HepG2 (cell line): ENCODE results near the gene SUOX. TPM values are rescaled to one million over a fixed set of nuclear protein-coding genes. Genes with fewer than 3 reads are reported as not detected.

Experiments
- CBX2 ChIP-seq, 2 experiments: fragments of 200-600 bp in 1 of 2; sonication (generic); formaldehyde crosslinking in 1 of 2; IDR thresholded peaks; 2 replicates each; pipeline versions ENCODE4 v1.7.0 to v1.8.1; 2018 to 2022; ENCODE audit warnings: low read depth in 2 of 2, low read length in 1 of 2, mild to moderate bottlenecking in 1 of 2, missing genetic modification reagents in 1 of 2
- GABPA ChIP-seq, 2 experiments: IDR thresholded peaks; 2 replicates each; pipeline ENCODE4 v1.6.1; 2011 to 2016; ENCODE audit warnings: low read depth in 2 of 2, low read length in 1 of 2, missing biosample characterization in 1 of 2, missing genetic modification characterization in 1 of 2
- HINFP ChIP-seq: sonication (generic); formaldehyde crosslinking; IDR thresholded peaks from 2 replicates; pipeline ENCODE4 v1.4.0; 2020; ENCODE audit warnings: low read depth, mild to moderate bottlenecking, missing genetic modification reagents
- JDP2 ChIP-seq: sonication (generic); formaldehyde crosslinking; IDR thresholded peaks from 2 replicates; pipeline ENCODE4 v1.8.1; 2022; ENCODE audit warnings: missing genetic modification reagents, borderline replicate concordance
- NFE2L1 ChIP-seq: sonication (generic); formaldehyde crosslinking; IDR thresholded peaks from 2 replicates; pipeline ENCODE4 v1.4.0; 2020; ENCODE audit warnings: missing genetic modification reagents, mild to moderate bottlenecking, borderline replicate concordance
- RFXAP ChIP-seq: sonication (generic); formaldehyde crosslinking; IDR thresholded peaks from 2 replicates; pipeline ENCODE4 v1.4.0; 2020; ENCODE audit warnings: missing genetic modification reagents, borderline replicate concordance
- SMYD3 ChIP-seq: sonication (generic); formaldehyde crosslinking; IDR thresholded peaks from 2 replicates; pipeline ENCODE4 v1.8.1; 2023; ENCODE audit warnings: mild to moderate bottlenecking, missing genetic modification reagents
- TBL1XR1 ChIP-seq: fragments of 150-350 bp; IDR thresholded peaks from 2 replicates; pipeline ENCODE4 v1.6.1; 2014; ENCODE audit warnings: borderline replicate concordance, low read length; ENCODE audit not compliant: partially characterized antibody
- YEATS2 ChIP-seq: sonication (generic); formaldehyde crosslinking; IDR thresholded peaks from 2 replicates; pipeline ENCODE4 v1.4.0; 2020; ENCODE audit warnings: missing genetic modification reagents, borderline replicate concordance
- ZKSCAN8 ChIP-seq: IDR thresholded peaks from 2 replicates; pipeline ENCODE4 v1.6.1; 2016; ENCODE audit warnings: borderline replicate concordance, missing genetic modification reagents, missing compliant biosample characterization
- ZNF34 ChIP-seq: sonication (generic); formaldehyde crosslinking; IDR thresholded peaks from 2 replicates; pipeline ENCODE4 v1.4.0; 2020; ENCODE audit warnings: mild to moderate bottlenecking, missing genetic modification reagents, borderline replicate concordance
- ZNF549 ChIP-seq: sonication (generic); formaldehyde crosslinking; IDR thresholded peaks from 2 replicates; pipeline ENCODE4 v1.5.0; 2020; ENCODE audit warnings: missing genetic modification reagents
- ZNF569 ChIP-seq: sonication (generic); formaldehyde crosslinking; IDR thresholded peaks from 2 replicates; pipeline ENCODE4 v1.5.0; 2020; ENCODE audit warnings: mild to moderate bottlenecking, missing genetic modification reagents, moderate library complexity, borderline replicate concordance
- ZNF660 ChIP-seq: sonication (generic); formaldehyde crosslinking; IDR thresholded peaks from 2 replicates; pipeline ENCODE4 v1.5.1; 2020; ENCODE audit warnings: mild to moderate bottlenecking, low read depth, missing genetic modification reagents, borderline replicate concordance
- ZNF709 ChIP-seq: sonication (generic); formaldehyde crosslinking; IDR thresholded peaks from 2 replicates; pipeline ENCODE4 v1.5.0; 2020; ENCODE audit warnings: mild to moderate bottlenecking, missing genetic modification reagents
- polyA plus RNA-seq, 8 experiments: library from polyadenylated mRNA; depleted of rRNA in 3 of 8; stranded (reverse) in 7 of 8; unstranded in 1 of 8; fragments of >200 nt; fragmentation: Illumina TruSeq in 4 of 8; extraction: Trizol in 4 of 8; gene quantifications; 2 replicates each; pipeline versions ENCODE4 v1.2.1 to v1.2.3, GENCODE V29; 2011 to 2016; ENCODE audit warnings: low read depth in 4 of 8, missing spikeins in 1 of 8, mixed read lengths in 1 of 8; ENCODE audit not compliant: insufficient read depth in 1 of 8
- total RNA-seq, 5 experiments: library from RNA; depleted of rRNA; stranded (reverse); fragments of >200 nt; fragmentation: Illumina TruSeq; extraction: Trizol; gene quantifications; 2 replicates each; pipeline ENCODE4 v1.2.3, GENCODE V29; 2016; ENCODE audit warnings: low read depth in 1 of 5
- TF ChIP-seq, protein P1 (sequence below): sonication (generic); formaldehyde crosslinking; IDR thresholded peaks from 2 replicates; pipeline ENCODE4 v1.4.0; 2020; ENCODE audit warnings: missing genetic modification reagents, low read depth, mild to moderate bottlenecking, borderline replicate concordance
- TF ChIP-seq, protein P2 (sequence below), 2 experiments: fragments of 450-650 bp in 1 of 2; sonication (generic) in 1 of 2; formaldehyde crosslinking; IDR thresholded peaks; 2 replicates each; pipeline versions ENCODE4 v1.5.0 to v1.8.0; 2020 to 2022; ENCODE audit warnings: mild to moderate bottlenecking in 1 of 2, missing genetic modification reagents in 1 of 2
- TF ChIP-seq, protein P3 (sequence below): sonication (generic); formaldehyde crosslinking; IDR thresholded peaks from 2 replicates; pipeline ENCODE4 v1.4.0; 2020; ENCODE audit warnings: mild to moderate bottlenecking, missing genetic modification reagents, borderline replicate concordance

The SUOX gene
- total and polyA plus RNA-seq, 2 of the 13 experiments (the other 11 are each of a cell fraction or from before 2014, with no cell fraction given): 23.9 to 25.9 TPM

GRCh38 chr12:56041552-56042429 lies 44.7 kb downstream of the SUOX start, which contains the start of gene RPS26 (continued):
- TF ChIP-seq ZNF34 (CRISPR knock-in tag) (no peak), TBL1XR1 (peak; percentile 66), YEATS2 (CRISPR knock-in tag) (peak; percentile 98), ZKSCAN8 (no peak), NFE2L1 (CRISPR knock-in tag) (no peak), CBX2 (IDR thresholded peaks at IDR 0.05; ENCODE audit: low read depth, low read length) (no peak), CBX2 (CRISPR knock-in tag; IDR thresholded peaks at IDR 0.05; ENCODE audit: low read depth) (no peak), ZNF709 (peak; percentile 88; the same call in 1 of the 2 replicates), ZNF549 (no peak), ZNF569 (0 out of 2 replicates have a peak, but pooled peaks have one; percentile 43), ZNF660 (no peak), GABPA (IDR thresholded peaks at IDR 0.05; ENCODE audit: low read depth, low read length) (peak; percentile 92), GABPA (CRISPR knock-in tag; IDR thresholded peaks at IDR 0.05; ENCODE audit: low read depth) (peak; percentile 98), JDP2 (no peak), HINFP (CRISPR knock-in tag) (peak; percentile 31; the same call in 1 of the 2 replicates), RFXAP (CRISPR knock-in tag) (peak; percentile 75; the same call in 1 of the 2 replicates), SMYD3 (CRISPR knock-in tag) (peak; percentile 40; the same call in 1 of the 2 replicates)
- TF ChIP-seq, protein P1, sequence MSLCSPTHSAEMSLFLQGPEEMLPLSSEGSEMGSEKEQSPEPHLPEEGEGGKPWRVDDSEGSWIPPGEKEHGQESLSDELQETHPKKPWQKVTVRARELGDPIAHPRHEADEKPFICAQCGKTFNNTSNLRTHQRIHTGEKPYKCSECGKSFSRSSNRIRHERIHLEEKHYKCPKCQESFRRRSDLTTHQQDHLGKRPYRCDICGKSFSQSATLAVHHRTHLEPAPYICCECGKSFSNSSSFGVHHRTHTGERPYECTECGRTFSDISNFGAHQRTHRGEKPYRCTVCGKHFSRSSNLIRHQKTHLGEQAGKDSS (CRISPR knock-in tag): 0 out of 2 replicates have a peak, but pooled peaks have one; percentile 11
- TF ChIP-seq, protein P2, sequence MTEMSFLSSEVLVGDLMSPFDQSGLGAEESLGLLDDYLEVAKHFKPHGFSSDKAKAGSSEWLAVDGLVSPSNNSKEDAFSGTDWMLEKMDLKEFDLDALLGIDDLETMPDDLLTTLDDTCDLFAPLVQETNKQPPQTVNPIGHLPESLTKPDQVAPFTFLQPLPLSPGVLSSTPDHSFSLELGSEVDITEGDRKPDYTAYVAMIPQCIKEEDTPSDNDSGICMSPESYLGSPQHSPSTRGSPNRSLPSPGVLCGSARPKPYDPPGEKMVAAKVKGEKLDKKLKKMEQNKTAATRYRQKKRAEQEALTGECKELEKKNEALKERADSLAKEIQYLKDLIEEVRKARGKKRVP (CRISPR knock-in tag; IDR thresholded peaks at IDR 0.05): no peak; a peak in 2 of 4 replicates
- TF ChIP-seq, protein P3, sequence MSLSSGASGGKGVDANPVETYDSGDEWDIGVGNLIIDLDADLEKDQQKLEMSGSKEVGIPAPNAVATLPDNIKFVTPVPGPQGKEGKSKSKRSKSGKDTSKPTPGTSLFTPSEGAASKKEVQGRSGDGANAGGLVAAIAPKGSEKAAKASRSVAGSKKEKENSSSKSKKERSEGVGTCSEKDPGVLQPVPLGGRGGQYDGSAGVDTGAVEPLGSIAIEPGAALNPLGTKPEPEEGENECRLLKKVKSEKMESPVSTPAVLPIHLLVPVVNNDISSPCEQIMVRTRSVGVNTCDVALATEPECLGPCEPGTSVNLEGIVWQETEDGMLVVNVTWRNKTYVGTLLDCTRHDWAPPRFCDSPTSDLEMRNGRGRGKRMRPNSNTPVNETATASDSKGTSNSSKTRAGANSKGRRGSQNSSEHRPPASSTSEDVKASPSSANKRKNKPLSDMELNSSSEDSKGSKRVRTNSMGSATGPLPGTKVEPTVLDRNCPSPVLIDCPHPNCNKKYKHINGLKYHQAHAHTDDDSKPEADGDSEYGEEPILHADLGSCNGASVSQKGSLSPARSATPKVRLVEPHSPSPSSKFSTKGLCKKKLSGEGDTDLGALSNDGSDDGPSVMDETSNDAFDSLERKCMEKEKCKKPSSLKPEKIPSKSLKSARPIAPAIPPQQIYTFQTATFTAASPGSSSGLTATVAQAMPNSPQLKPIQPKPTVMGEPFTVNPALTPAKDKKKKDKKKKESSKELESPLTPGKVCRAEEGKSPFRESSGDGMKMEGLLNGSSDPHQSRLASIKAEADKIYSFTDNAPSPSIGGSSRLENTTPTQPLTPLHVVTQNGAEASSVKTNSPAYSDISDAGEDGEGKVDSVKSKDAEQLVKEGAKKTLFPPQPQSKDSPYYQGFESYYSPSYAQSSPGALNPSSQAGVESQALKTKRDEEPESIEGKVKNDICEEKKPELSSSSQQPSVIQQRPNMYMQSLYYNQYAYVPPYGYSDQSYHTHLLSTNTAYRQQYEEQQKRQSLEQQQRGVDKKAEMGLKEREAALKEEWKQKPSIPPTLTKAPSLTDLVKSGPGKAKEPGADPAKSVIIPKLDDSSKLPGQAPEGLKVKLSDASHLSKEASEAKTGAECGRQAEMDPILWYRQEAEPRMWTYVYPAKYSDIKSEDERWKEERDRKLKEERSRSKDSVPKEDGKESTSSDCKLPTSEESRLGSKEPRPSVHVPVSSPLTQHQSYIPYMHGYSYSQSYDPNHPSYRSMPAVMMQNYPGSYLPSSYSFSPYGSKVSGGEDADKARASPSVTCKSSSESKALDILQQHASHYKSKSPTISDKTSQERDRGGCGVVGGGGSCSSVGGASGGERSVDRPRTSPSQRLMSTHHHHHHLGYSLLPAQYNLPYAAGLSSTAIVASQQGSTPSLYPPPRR (CRISPR knock-in tag): no peak
